CD4-positive, alpha-beta T cell (primary cell): ENCODE data around the gene SNHG17. TPM values are rescaled to one million over a fixed set of nuclear protein-coding genes. Genes with fewer than 3 reads are reported as not detected.
"Not testable (repeated sequence)": the region's sequence is repeated elsewhere in the genome, so short reads cannot be mapped to it uniquely, and the experiment has no call there.

Experiments used
- ATAC-seq: fragments of 200-7000 bp; cut with Tn5 transposase; one replicate; pipeline ENCODE4 v1.10.0; 2022; ENCODE audit warnings: mild to moderate bottlenecking; ENCODE audit not compliant: poor library complexity
- CTCF ChIA-PET: fragments of 350-600 bp; sonication (Branson Sonifier 250); formaldehyde crosslinking; loops from one replicate; lab custom pipeline; 2021; ENCODE audit warnings: antibody characterized with exemption, inconsistent platforms; lab: Charles Lee
- POLR2A ChIA-PET: fragments of 350-600 bp; sonication (Branson Sonifier 250); formaldehyde crosslinking; loops from one replicate; lab custom pipeline; 2021; ENCODE audit warnings: antibody characterized with exemption, inconsistent platforms; lab: Charles Lee
- DNase-seq, 14 experiments: peaks; one replicate each; pipeline ENCODE4 v3.0.0-alpha.2; 2013 to 2020; ENCODE audit warnings: mixed read lengths in 2 of 14
- H3K27ac ChIP-seq, 2 donors: one replicate each; pipeline versions ENCODE4 v1.5.1 to v1.7.0; 2013; ENCODE audit warnings: low read length in 2 of 2, low read depth in 1 of 2, mild to moderate bottlenecking in 1 of 2
- H3K27me3 ChIP-seq, 2 experiments: 1 replicate in 1 of 2; 2 replicates in 1 of 2; pipeline versions ENCODE4 v1.6.1 to v1.7.0; 2013; ENCODE audit warnings: low read length in 2 of 2, control low read depth in 1 of 2, mild to moderate bottlenecking in 1 of 2, moderate library complexity in 1 of 2; ENCODE audit not compliant: insufficient read depth in 2 of 2, control insufficient read depth in 1 of 2
- H3K36me3 ChIP-seq: one replicate; pipeline ENCODE4 v1.6.1; 2013; ENCODE audit warnings: low read length, control low read depth; ENCODE audit not compliant: insufficient read depth
- H3K4me1 ChIP-seq: one replicate; pipeline ENCODE4 v1.6.1; 2013; ENCODE audit warnings: low read length, control low read depth; ENCODE audit not compliant: insufficient read depth
- H3K4me3 ChIP-seq: one replicate; pipeline ENCODE4 v1.5.1; 2013; ENCODE audit warnings: mild to moderate bottlenecking, low read length, moderate library complexity
- H3K9me3 ChIP-seq, 2 experiments: 1 replicate in 1 of 2; 2 replicates in 1 of 2; pipeline versions ENCODE4 v1.6.1 to v1.7.0; 2013; ENCODE audit warnings: low read length in 2 of 2, mild to moderate bottlenecking in 2 of 2, control low read depth in 1 of 2, moderate library complexity in 1 of 2; ENCODE audit not compliant: control insufficient read depth in 1 of 2, insufficient read depth in 1 of 2
- H3K27ac Mint-ChIP-seq: one replicate; pipeline ENCODE4 v1.8.0; 2020; ENCODE audit warnings: mixed read lengths
- H3K27me3 Mint-ChIP-seq: one replicate; pipeline ENCODE4 v1.8.0; 2021; ENCODE audit warnings: mixed read lengths
- H3K36me3 Mint-ChIP-seq: one replicate; pipeline ENCODE4 v1.8.0; 2021; ENCODE audit warnings: low read depth, mixed read lengths
- H3K4me1 Mint-ChIP-seq: one replicate; pipeline ENCODE4 v1.8.0; 2021; ENCODE audit warnings: low read depth, mixed read lengths
- H3K4me3 Mint-ChIP-seq: one replicate; pipeline ENCODE4 v1.8.0; 2020; ENCODE audit warnings: mild to moderate bottlenecking, mixed read lengths
- H3K9me3 Mint-ChIP-seq: one replicate; pipeline ENCODE4 v1.8.0; 2020; ENCODE audit warnings: mixed read lengths
- CTCF ChIP-seq: fragments of 200-600 bp; IDR thresholded peaks from one replicate; pipeline ENCODE4 v1.8.0; 2022; ENCODE audit warnings: antibody characterized with exemption, mild to moderate bottlenecking
- intact Hi-C, 2 experiments: fragments of 100-400 bp; cut with DNase I in 1 of 2; cut with micrococcal nuclease in 1 of 2; formaldehyde crosslinking; loops; one replicate each; pipeline versions ENCODE4 v1.15.1 to v1.9.0; 2023 to 2025; cut with DNase I, micrococcal nuclease
- total RNA-seq, 174 experiments: library from RNA in 2 of 174; stranded (reverse) in 2 of 174; gene quantifications; one replicate each; pipeline ENCODE4 v1.2.3 and lab custom pipeline; 2021 to 2026

The SNHG17 gene
- total RNA-seq, 2 experiments from 2014 or later: 94.1 to 99.3 TPM

- ATAC-seq (no peak), DNase-seq (no peak)
- Histone ChIP-seq H3K27me3 (peaks cover 0 to 3% of the 10 kb centered on the region in 2 experiments), H3K4me3 (no peak overlapping the region), H3K27ac (no peak overlapping the region), H3K9me3 (no peaks in the 10 kb centered on the region), H3K36me3 (no peaks in the 10 kb centered on the region), H3K4me1 (peaks cover 22% of the 10 kb centered on the region)
- peak overlapping the region; percentile 64 for H3K27ac Mint-ChIP-seq
- no peak for TF ChIP-seq CTCF
- intact Hi-C loops: loop anchor here in 1 of 2 experiments (10.0 kb wide), 1 partner anchor 751 kb away; the partner anchor contains the start of gene CTNNBL1
- no peak overlapping the region for H3K4me3 Mint-ChIP-seq
- peaks cover 25% of the 10 kb centered on the region for H3K4me1 Mint-ChIP-seq
- ChIA-PET POLR2A (interaction anchor here (3.6 to 4.1 kb wide), 2 partner anchors 11 to 27 kb away, joined by 51 to 149 read pairs; partner anchors contain the start of genes RALGAPB and SNHG17), CTCF (interaction anchor here (1.2 to 5.7 kb wide), 4 partner anchors 11 to 27 kb away, joined by 4 to 123 read pairs (median 19); partner anchors contain the start of genes RALGAPB and SNHG17)
- H3K27me3 Mint-ChIP-seq: peaks cover 5% of the 10 kb centered on the region
- H3K9me3 Mint-ChIP-seq: no peaks in the 10 kb centered on the region
- H3K36me3 Mint-ChIP-seq: peaks cover 13% of the 10 kb centered on the region
Measured at GRCh38 chr20:38445381-38445796, 10.3 kb upstream of the SNHG17 start.

GRCh38 chr20:38441916-38442315 is 6.8 kb upstream of the SNHG17 start:
- ChIA-PET CTCF (no interaction called here), POLR2A (no interaction called here)
- TF ChIP-seq CTCF: no peak
- Mint-ChIP-seq H3K9me3 (no peaks in the 10 kb centered on the region), H3K4me3 (no peak overlapping the region), H3K4me1 (peaks cover 10% of the 10 kb centered on the region), H3K36me3 (no peaks in the 10 kb centered on the region), H3K27me3 (peaks cover 13% of the 10 kb centered on the region), H3K27ac (no peak overlapping the region)
- H3K36me3 ChIP-seq: no peaks in the 10 kb centered on the region
- peaks cover 15% of the 10 kb centered on the region for H3K4me1 ChIP-seq
- intact Hi-C loops: loop anchor here in 1 of 2 experiments (10.0 kb wide), 1 partner anchor 747 kb away; the partner anchor contains the start of gene CTNNBL1
- ATAC-seq (no peak), DNase-seq (no peak)
- no peak overlapping the region for H3K27ac ChIP-seq
- no peak overlapping the region for H3K4me3 ChIP-seq
- no peaks in the 10 kb centered on the region for H3K9me3 ChIP-seq
- peaks cover 0 to 3% of the 10 kb centered on the region in 2 experiments for H3K27me3 ChIP-seq

DNA sequence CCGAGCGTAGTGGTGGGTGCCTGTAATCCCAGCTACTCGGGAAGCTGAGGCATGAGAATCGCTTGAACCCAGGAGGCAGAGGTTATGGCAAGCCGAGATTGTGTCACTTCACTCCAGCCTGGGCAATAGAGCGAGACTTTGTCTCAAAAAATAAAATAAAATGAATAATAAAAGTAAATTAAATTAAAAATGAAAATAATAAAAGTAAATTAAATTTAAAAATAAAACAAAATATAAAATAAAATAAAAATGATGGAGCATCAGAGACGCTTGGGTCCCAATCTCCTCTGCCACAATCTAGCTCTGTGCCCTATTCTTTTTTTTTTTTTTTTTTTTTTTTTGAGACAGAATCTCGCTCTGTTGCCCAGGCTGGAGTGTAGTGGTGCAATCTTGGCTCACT is 6.0 kb upstream of the SNHG17 start:
- H3K9me3 Mint-ChIP-seq, H3K27me3 ChIP-seq, POLR2A ChIA-PET, H3K27ac Mint-ChIP-seq, H3K36me3 ChIP-seq, H3K4me3 Mint-ChIP-seq, H3K4me3 ChIP-seq, H3K36me3 Mint-ChIP-seq, H3K4me1 ChIP-seq, DNase-seq, H3K27ac ChIP-seq, CTCF ChIA-PET, H3K9me3 ChIP-seq, ATAC-seq: not testable (repeated sequence)
- intact Hi-C loops: loop anchor here in 1 of 2 experiments (10.0 kb wide), 1 partner anchor 746 kb away; the partner anchor contains the start of gene CTNNBL1
- H3K27me3 Mint-ChIP-seq: peaks cover 15% of the 10 kb centered on the region
- H3K4me1 Mint-ChIP-seq: peaks cover 11% of the 10 kb centered on the region
